IMR-90 (cell line): ENCODE measurements around the gene ZFR2. TPM values are rescaled to one million over a fixed set of nuclear protein-coding genes. Genes with fewer than 3 reads are reported as not detected.

Source experiments
- ATAC-seq: fragments of 200-7000 bp; cut with Tn5 transposase; 2 replicates; pipeline ENCODE4 v1.9.1; 2020; ENCODE audit warnings: low read depth, mild to moderate bottlenecking, moderate library complexity
- BruUV-seq: library from RNA; stranded (reverse); fragments of 400-500 nt; replicated peaks from 2 replicates; lab custom pipeline; 2021; lab: Mats Ljungman, UMichigan
- CTCF ChIA-PET: fragments of 300-600 bp; formaldehyde crosslinking; extraction: SDS; loops from one replicate; lab custom pipeline; 2021; ENCODE audit warnings: antibody characterized with exemption; lab: Yijun Ruan, JAX
- POLR2A ChIA-PET: fragments of 300-600 bp; sonication (Branson Sonifier 250); formaldehyde crosslinking; loops from one replicate; lab custom pipeline; 2022; ENCODE audit warnings: antibody characterized with exemption; ENCODE audit not compliant: unreplicated experiment; lab: Charles Lee
- DNase-seq: peaks from one replicate; pipeline ENCODE4 v3.0.0; 2013
- H2AFZ ChIP-seq: replicated peaks from 2 replicates; pipeline ENCODE3; 2013; ENCODE audit warnings: low read length, mild to moderate bottlenecking; ENCODE audit not compliant: poor library complexity
- H2AK5ac ChIP-seq: 2 replicates; pipeline ENCODE4 v1.6.1; 2013; ENCODE audit warnings: low read depth, low read length, inconsistent platforms
- H2AK9ac ChIP-seq: replicated peaks from 2 replicates; pipeline ENCODE3; 2013; ENCODE audit warnings: mild to moderate bottlenecking, low read depth, low read length, moderate library complexity; ENCODE audit not compliant: poor library complexity
- H2BK120ac ChIP-seq: 2 replicates; pipeline ENCODE4 v1.6.1; 2013; ENCODE audit warnings: low read depth, low read length, inconsistent platforms
- H2BK15ac ChIP-seq: 3 replicates; pipeline ENCODE4 v1.6.1; 2013; ENCODE audit warnings: low read depth, low read length, inconsistent platforms
- H2BK20ac ChIP-seq: 2 replicates; pipeline ENCODE4 v1.6.1; 2013; ENCODE audit warnings: low read depth, mild to moderate bottlenecking, inconsistent platforms, low read length, moderate library complexity
- H2BK5ac ChIP-seq: 2 replicates; pipeline ENCODE4 v1.6.1; 2013; ENCODE audit warnings: mild to moderate bottlenecking, low read depth, low read length, inconsistent platforms; ENCODE audit not compliant: poor library complexity, severe bottlenecking
- H3K14ac ChIP-seq: replicated peaks from 2 replicates; pipeline ENCODE4 v1.6.1; 2013; ENCODE audit warnings: low read depth, low read length, inconsistent platforms
- H3K18ac ChIP-seq: 2 replicates; pipeline ENCODE4 v1.6.1; 2013; ENCODE audit warnings: low read depth, low read length, control low read depth
- H3K23ac ChIP-seq: 2 replicates; pipeline ENCODE4 v1.6.1; 2013; ENCODE audit warnings: low read depth, low read length, inconsistent platforms
- H3K27ac ChIP-seq: 2 replicates; pipeline ENCODE4 v1.5.1; 2013; ENCODE audit warnings: mild to moderate bottlenecking, control low read depth, low read length; ENCODE audit not compliant: insufficient read depth
- H3K27me3 ChIP-seq: 2 replicates; pipeline ENCODE4 v1.6.1; 2013; ENCODE audit warnings: low read length; ENCODE audit not compliant: control insufficient read depth, insufficient read depth
- H3K36me3 ChIP-seq: 2 replicates; pipeline ENCODE4 v1.6.1; 2013; ENCODE audit warnings: low read length, mixed read lengths; ENCODE audit not compliant: control insufficient read depth, insufficient read depth
- H3K4ac ChIP-seq: 2 replicates; pipeline ENCODE4 v1.6.1; 2013; ENCODE audit warnings: low read depth, low read length, inconsistent platforms
- H3K4me1 ChIP-seq: 2 replicates; pipeline ENCODE4 v1.6.1; 2013; ENCODE audit warnings: low read length, mixed read lengths; ENCODE audit not compliant: control insufficient read depth, insufficient read depth
- H3K4me2 ChIP-seq: 2 replicates; pipeline ENCODE4 v1.6.1; 2013; ENCODE audit warnings: low read depth, mild to moderate bottlenecking, control low read depth, low read length, moderate library complexity
- H3K4me3 ChIP-seq: 2 replicates; pipeline ENCODE4 v1.5.1; 2013; ENCODE audit warnings: low read depth, mild to moderate bottlenecking, control low read depth, low read length, moderate library complexity; ENCODE audit not compliant: insufficient read depth
- H3K56ac ChIP-seq: 2 replicates; pipeline ENCODE4 v1.6.1; 2013; ENCODE audit warnings: low read length, inconsistent platforms; ENCODE audit not compliant: insufficient read depth; ENCODE audit errors: extremely low read depth
- H3K79me1 ChIP-seq, 2 experiments: 2 replicates each; pipeline ENCODE4 v1.6.1; 2013; ENCODE audit warnings: low read length in 2 of 2, inconsistent platforms in 1 of 2, low read depth in 1 of 2
- H3K9ac ChIP-seq: 2 replicates; pipeline ENCODE4 v1.6.1; 2013; ENCODE audit warnings: low read depth, low read length, control low read depth
- H3K9me1 ChIP-seq: 2 replicates; pipeline ENCODE4 v1.6.1; 2013; ENCODE audit warnings: low read length, inconsistent platforms; ENCODE audit not compliant: insufficient read depth
- H3K9me3 ChIP-seq: 2 replicates; pipeline ENCODE4 v1.6.1; 2013; ENCODE audit warnings: low read length; ENCODE audit not compliant: control insufficient read depth, insufficient read depth
- H4K20me1 ChIP-seq: 2 replicates; pipeline ENCODE4 v1.6.1; 2013; ENCODE audit warnings: low read length, inconsistent platforms; ENCODE audit not compliant: insufficient read depth
- H4K5ac ChIP-seq: 2 replicates; pipeline ENCODE4 v1.6.1; 2013; ENCODE audit warnings: mild to moderate bottlenecking, low read depth, low read length, control low read depth
- H4K8ac ChIP-seq, 2 experiments: 2 replicates each; pipeline ENCODE4 v1.6.1; 2013; ENCODE audit warnings: low read depth in 2 of 2, low read length in 2 of 2, control low read depth in 1 of 2, inconsistent platforms in 1 of 2
- H4K91ac ChIP-seq: 2 replicates; pipeline ENCODE4 v1.6.1; 2013; ENCODE audit warnings: low read depth, low read length, inconsistent platforms; ENCODE audit not compliant: insufficient read depth
- BHLHE40 ChIP-seq: fragments of 150-350 bp; IDR thresholded peaks from 2 replicates; pipeline ENCODE4 v1.6.1; 2016; ENCODE audit warnings: mild to moderate bottlenecking, low read depth, low read length
- CEBPB ChIP-seq: IDR thresholded peaks from 2 replicates; pipeline ENCODE4 v1.6.1; 2012; ENCODE audit warnings: low read depth, low read length, improper control_type of control experiment
- CHD1 ChIP-seq: IDR thresholded peaks from 2 replicates; pipeline ENCODE4 v1.6.1; 2012; ENCODE audit warnings: low read depth, low read length, improper control_type of control experiment
- FOS ChIP-seq: fragments of 150-350 bp; IDR thresholded peaks from 2 replicates; pipeline ENCODE4 v1.6.1; 2016; ENCODE audit warnings: low read depth, low read length
- MAFK ChIP-seq: IDR thresholded peaks from 2 replicates; pipeline ENCODE4 v1.6.1; 2012; ENCODE audit warnings: low read depth, low read length, improper control_type of control experiment
- MAZ ChIP-seq: IDR thresholded peaks from 2 replicates; pipeline ENCODE4 v1.6.1; 2012; ENCODE audit warnings: low read depth, mild to moderate bottlenecking, low read length, improper control_type of control experiment, moderate library complexity, borderline replicate concordance
- MXI1 ChIP-seq: IDR thresholded peaks from 2 replicates; pipeline ENCODE4 v1.6.1; 2012; ENCODE audit warnings: low read depth, mild to moderate bottlenecking, low read length, moderate library complexity, borderline replicate concordance
- NFE2L2 ChIP-seq: fragments of 150-350 bp; IDR thresholded peaks from 2 replicates; pipeline ENCODE4 v1.6.1; 2016; ENCODE audit warnings: low read depth, mild to moderate bottlenecking, low read length
- POLR2A ChIP-seq: IDR thresholded peaks from 2 replicates; pipeline ENCODE4 v1.6.1; 2012; ENCODE audit warnings: mild to moderate bottlenecking, low read depth, low read length
- RAD21 ChIP-seq: IDR thresholded peaks from 2 replicates; pipeline ENCODE4 v1.6.1; 2012; ENCODE audit warnings: low read length, improper control_type of control experiment
- RCOR1 ChIP-seq: IDR thresholded peaks from 2 replicates; pipeline ENCODE4 v1.6.1; 2012; ENCODE audit warnings: mild to moderate bottlenecking, low read length, improper control_type of control experiment; ENCODE audit not compliant: insufficient replicate concordance
- RFX5 ChIP-seq: IDR thresholded peaks from 2 replicates; pipeline ENCODE4 v1.8.0; 2012; ENCODE audit warnings: low read depth, mild to moderate bottlenecking, low read length, moderate library complexity
- SMC3 ChIP-seq: fragments of 150-350 bp; IDR thresholded peaks from 2 replicates; pipeline ENCODE4 v1.6.1; 2016; ENCODE audit warnings: low read depth, mild to moderate bottlenecking, antibody characterized with exemption, low read length, moderate library complexity
- WGBS, 2 experiments: methylation state at CpG; one replicate each; pipeline versions ENCODE4 v1.1.5 to v1.1.7; 2013; ENCODE audit warnings: missing lambda C conversion rate in 2 of 2; ENCODE audit not compliant: insufficient read length in 1 of 2; ENCODE audit errors: extremely low coverage in 2 of 2; 5-methylcytosine and 5-hydroxymethylcytosine counted together
- dilution Hi-C: fragments of 300-500 bp; cut with HindIII; formaldehyde crosslinking; loops from one replicate; pipeline ENCODE4 v1.14.3; 2018; ENCODE audit warnings: low sequenced_read_pairs; ENCODE audit not compliant: unreplicated experiment
- in situ Hi-C: fragments of 300-500 bp; cut with MboI; formaldehyde crosslinking; loops from 3 replicates; pipeline ENCODE4 v1.14.3; 2019; ENCODE audit warnings: low sequenced_read_pairs, inconsistent platforms, mixed read lengths
- intact Hi-C: fragments of 100-400 bp; cut with micrococcal nuclease; formaldehyde crosslinking; loops from 2 replicates; pipeline ENCODE4 v1.10.0; 2022
- polyA plus RNA-seq, 3 experiments: library from polyadenylated mRNA; depleted of rRNA; stranded (reverse); fragments of >200 nt; gene quantifications; 2 replicates each; pipeline ENCODE4 v1.2.3, GENCODE V29; 2012; ENCODE audit warnings: low replicate concordance in 1 of 3
- total RNA-seq: library from RNA; depleted of rRNA; stranded (reverse); fragments of >200 nt; gene quantifications from 2 replicates; pipeline ENCODE4 v1.2.3, GENCODE V29; 2012
- TF ChIP-seq, protein P1 (sequence below): conservative IDR thresholded peaks from 2 replicates; pipeline ENCODE4 v1.5.1; 2012; ENCODE audit warnings: mild to moderate bottlenecking, low read depth, low read length, improper control_type of control experiment
- TF ChIP-seq, protein P2 (sequence below): fragments of 150-350 bp; IDR thresholded peaks from 2 replicates; pipeline ENCODE4 v1.6.1; 2016; ENCODE audit warnings: low read depth, mild to moderate bottlenecking, low read length, moderate library complexity, borderline replicate concordance
- TF ChIP-seq, protein P3 (sequence below): fragments of 150-350 bp; IDR thresholded peaks from 2 replicates; pipeline ENCODE4 v1.6.1; 2017; ENCODE audit warnings: mild to moderate bottlenecking, antibody characterized with exemption, low read length, low read depth

The ZFR2 gene
- total and polyA plus RNA-seq, 2 of the 4 experiments (the other 2 are of a cell fraction): 0.19 TPM; not detected in 1

DNA sequence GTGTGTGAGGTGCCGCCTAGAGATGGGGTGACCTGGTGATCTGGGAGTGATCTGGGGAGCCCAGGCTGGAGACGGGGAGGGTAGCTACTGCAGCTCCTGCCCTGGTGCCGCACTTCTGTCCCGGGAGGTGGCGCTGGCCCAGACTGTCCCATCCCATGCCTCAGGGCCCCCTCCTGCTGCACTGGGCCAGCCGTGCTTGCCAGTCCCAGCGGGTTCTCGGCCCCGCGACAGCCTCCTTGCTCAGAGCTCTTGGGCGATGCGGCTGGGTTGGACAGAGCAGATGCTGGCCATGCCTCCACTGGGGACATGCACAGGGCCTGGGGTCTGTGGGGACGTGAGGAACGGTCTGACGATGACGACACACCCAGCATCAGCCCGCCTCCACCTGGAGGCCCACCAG, 99.3 kb downstream of the ZFR2 start:
- dilution Hi-C loops: no loop called here
- CTCF ChIA-PET: no interaction called here
- Histone ChIP-seq H2AK9ac (no peak overlapping the region), H4K5ac (no peak overlapping the region), H4K91ac (no peak overlapping the region), H3K4me3 (no peak overlapping the region), H4K8ac (no peak overlapping the region), H2BK5ac (no peak overlapping the region), H4K20me1 (no peaks in the 10 kb centered on the region), H3K4me1 (no peaks in the 10 kb centered on the region), H2BK15ac (no peak overlapping the region), H3K9ac (no peak overlapping the region), H2BK20ac (no peak overlapping the region), H3K9me3 (no peaks in the 10 kb centered on the region), H3K18ac (no peak overlapping the region), H3K4ac (no peak overlapping the region), H3K9me1 (no peaks in the 10 kb centered on the region), H2AFZ (no peak overlapping the region), H3K56ac (no peak overlapping the region), H2AK5ac (no peak overlapping the region), H3K27me3 (peaks cover 5% of the 10 kb centered on the region; the same call in 1 of the 2 replicates), H3K14ac (no peak overlapping the region), H3K23ac (no peak overlapping the region), H2BK120ac (no peak overlapping the region), H3K4me2 (no peak overlapping the region), H3K79me1 (peaks cover 5 to 9% of the 10 kb centered on the region in 2 experiments; a peak in 1 of 4 replicates), H3K27ac (no peak overlapping the region), H3K36me3 (peaks cover 27% of the 10 kb centered on the region)
- DNase-seq (no peak), ATAC-seq (no peak)
- no TSS peak for BruUV-seq
- intact Hi-C loops: no loop called here
- TF ChIP-seq, protein P1, sequence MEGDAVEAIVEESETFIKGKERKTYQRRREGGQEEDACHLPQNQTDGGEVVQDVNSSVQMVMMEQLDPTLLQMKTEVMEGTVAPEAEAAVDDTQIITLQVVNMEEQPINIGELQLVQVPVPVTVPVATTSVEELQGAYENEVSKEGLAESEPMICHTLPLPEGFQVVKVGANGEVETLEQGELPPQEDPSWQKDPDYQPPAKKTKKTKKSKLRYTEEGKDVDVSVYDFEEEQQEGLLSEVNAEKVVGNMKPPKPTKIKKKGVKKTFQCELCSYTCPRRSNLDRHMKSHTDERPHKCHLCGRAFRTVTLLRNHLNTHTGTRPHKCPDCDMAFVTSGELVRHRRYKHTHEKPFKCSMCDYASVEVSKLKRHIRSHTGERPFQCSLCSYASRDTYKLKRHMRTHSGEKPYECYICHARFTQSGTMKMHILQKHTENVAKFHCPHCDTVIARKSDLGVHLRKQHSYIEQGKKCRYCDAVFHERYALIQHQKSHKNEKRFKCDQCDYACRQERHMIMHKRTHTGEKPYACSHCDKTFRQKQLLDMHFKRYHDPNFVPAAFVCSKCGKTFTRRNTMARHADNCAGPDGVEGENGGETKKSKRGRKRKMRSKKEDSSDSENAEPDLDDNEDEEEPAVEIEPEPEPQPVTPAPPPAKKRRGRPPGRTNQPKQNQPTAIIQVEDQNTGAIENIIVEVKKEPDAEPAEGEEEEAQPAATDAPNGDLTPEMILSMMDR: no peak
- TF ChIP-seq POLR2A (no peak), CHD1 (no peak), MAFK (no peak), SMC3 (no peak), MAZ (no peak), BHLHE40 (no peak), RFX5 (no peak), RCOR1 (no peak), NFE2L2 (no peak), MXI1 (no peak), RAD21 (no peak), CEBPB (no peak), FOS (no peak)
- TF ChIP-seq, protein P2, sequence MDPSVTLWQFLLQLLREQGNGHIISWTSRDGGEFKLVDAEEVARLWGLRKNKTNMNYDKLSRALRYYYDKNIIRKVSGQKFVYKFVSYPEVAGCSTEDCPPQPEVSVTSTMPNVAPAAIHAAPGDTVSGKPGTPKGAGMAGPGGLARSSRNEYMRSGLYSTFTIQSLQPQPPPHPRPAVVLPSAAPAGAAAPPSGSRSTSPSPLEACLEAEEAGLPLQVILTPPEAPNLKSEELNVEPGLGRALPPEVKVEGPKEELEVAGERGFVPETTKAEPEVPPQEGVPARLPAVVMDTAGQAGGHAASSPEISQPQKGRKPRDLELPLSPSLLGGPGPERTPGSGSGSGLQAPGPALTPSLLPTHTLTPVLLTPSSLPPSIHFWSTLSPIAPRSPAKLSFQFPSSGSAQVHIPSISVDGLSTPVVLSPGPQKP: no peak
- TF ChIP-seq, protein P3, sequence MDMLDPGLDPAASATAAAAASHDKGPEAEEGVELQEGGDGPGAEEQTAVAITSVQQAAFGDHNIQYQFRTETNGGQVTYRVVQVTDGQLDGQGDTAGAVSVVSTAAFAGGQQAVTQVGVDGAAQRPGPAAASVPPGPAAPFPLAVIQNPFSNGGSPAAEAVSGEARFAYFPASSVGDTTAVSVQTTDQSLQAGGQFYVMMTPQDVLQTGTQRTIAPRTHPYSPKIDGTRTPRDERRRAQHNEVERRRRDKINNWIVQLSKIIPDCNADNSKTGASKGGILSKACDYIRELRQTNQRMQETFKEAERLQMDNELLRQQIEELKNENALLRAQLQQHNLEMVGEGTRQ: no peak
- 97% methylated on average over 10 of the region's 17 CpGs; no CpG with 5 or more reads in 1 of the 2 experiments for WGBS, 2 experiments
- in situ Hi-C loops: no loop called here
- POLR2A ChIA-PET: no interaction called here
